HG02970 (cell line): ENCODE results near the gene ULBP2.
"Not testable (repeated sequence)": the region's sequence is repeated elsewhere in the genome, so short reads cannot be mapped to it uniquely, and the experiment has no call there.

ENCODE experiments used
- ATAC-seq: cut with Tn5 transposase; IDR thresholded peaks from one replicate; pipeline ENCODE4 v1.9.1; 2021; ENCODE audit warnings: mild to moderate bottlenecking, moderate library complexity, moderate number of reproducible peaks; ENCODE audit not compliant: unreplicated experiment, low FRiP score

ULBP2 gene

GRCh38 chr6:149965194-149966020 lies 23.6 kb downstream of the ULBP2 start:
- ATAC-seq: no peak

- ATAC-seq: not testable (repeated sequence)
These were observed 24.5 kb downstream of the ULBP2 start for GRCh38 chr6:149966319-149966718.

- ATAC-seq: no peak
These were observed 25.8 kb downstream of the ULBP2 start for GRCh38 chr6:149967591-149967990.

- not testable (repeated sequence) for ATAC-seq
These were observed 26.2 kb downstream of the ULBP2 start for GRCh38 chr6:149967999-149968398.

- not testable (repeated sequence) for ATAC-seq
These were observed 27.1 kb downstream of the ULBP2 start for GRCh38 chr6:149968909-149969308.

GRCh38 chr6:149969635-149970034 lies 27.8 kb downstream of the ULBP2 start:
- no peak for ATAC-seq

- not testable (repeated sequence) for ATAC-seq
These were observed 32.6 kb downstream of the ULBP2 start for GRCh38 chr6:149974394-149974793.

GRCh38 chr6:149974825-149975224 lies 33.0 kb downstream of the ULBP2 start:
- ATAC-seq: no peak

- ATAC-seq: no peak
These were observed 33.6 kb downstream of the ULBP2 start for GRCh38 chr6:149975400-149975799.

- ATAC-seq: no peak
These were observed 35.4 kb downstream of the ULBP2 start for GRCh38 chr6:149977221-149977620.

GRCh38 chr6:149978610-149979009 lies 36.8 kb downstream of the ULBP2 start:
- ATAC-seq: no peak

GRCh38 chr6:149979293-149979692 lies 37.5 kb downstream of the ULBP2 start:
- ATAC-seq: no peak

- ATAC-seq: no peak
These were observed 41.3 kb downstream of the ULBP2 start for GRCh38 chr6:149983145-149983544.

- ATAC-seq: no peak
These were observed 43.0 kb downstream of the ULBP2 start for GRCh38 chr6:149984773-149985172.

- ATAC-seq: no peak
These were observed 43.7 kb downstream of the ULBP2 start for GRCh38 chr6:149985481-149985937.

- ATAC-seq: no peak
These were observed 45.8 kb downstream of the ULBP2 start for GRCh38 chr6:149987602-149988107.

GRCh38 chr6:149988550-149989346 lies 46.9 kb downstream of the ULBP2 start:
- no peak for ATAC-seq

- ATAC-seq: no peak
These were observed 48.4 kb downstream of the ULBP2 start for GRCh38 chr6:149990212-149990660.

GRCh38 chr6:149990661-149991471 lies 49.1 kb downstream of the ULBP2 start:
- no peak for ATAC-seq

- ATAC-seq: not testable (repeated sequence)
These were observed 49.6 kb downstream of the ULBP2 start for GRCh38 chr6:149991472-149991795.
